GM23248 (cell line): ENCODE measurements around the gene CAMKMT.

ENCODE experiments used
- EZH2 ChIP-seq: fragments of 200-600 bp; sonication (generic); IDR thresholded peaks from 2 replicates; pipeline ENCODE4 v1.6.1; 2018; ENCODE audit warnings: antibody characterized with exemption, mild to moderate bottlenecking; ENCODE audit not compliant: insufficient read depth, poor library complexity, severe bottlenecking
- EZH2phosphoT487 ChIP-seq: fragments of 200-600 bp; sonication (generic); IDR thresholded peaks from 2 replicates; pipeline ENCODE4 v1.6.1; 2018; ENCODE audit warnings: antibody characterized with exemption, moderate library complexity, mild to moderate bottlenecking, low read depth; ENCODE audit not compliant: insufficient read depth

DNA sequence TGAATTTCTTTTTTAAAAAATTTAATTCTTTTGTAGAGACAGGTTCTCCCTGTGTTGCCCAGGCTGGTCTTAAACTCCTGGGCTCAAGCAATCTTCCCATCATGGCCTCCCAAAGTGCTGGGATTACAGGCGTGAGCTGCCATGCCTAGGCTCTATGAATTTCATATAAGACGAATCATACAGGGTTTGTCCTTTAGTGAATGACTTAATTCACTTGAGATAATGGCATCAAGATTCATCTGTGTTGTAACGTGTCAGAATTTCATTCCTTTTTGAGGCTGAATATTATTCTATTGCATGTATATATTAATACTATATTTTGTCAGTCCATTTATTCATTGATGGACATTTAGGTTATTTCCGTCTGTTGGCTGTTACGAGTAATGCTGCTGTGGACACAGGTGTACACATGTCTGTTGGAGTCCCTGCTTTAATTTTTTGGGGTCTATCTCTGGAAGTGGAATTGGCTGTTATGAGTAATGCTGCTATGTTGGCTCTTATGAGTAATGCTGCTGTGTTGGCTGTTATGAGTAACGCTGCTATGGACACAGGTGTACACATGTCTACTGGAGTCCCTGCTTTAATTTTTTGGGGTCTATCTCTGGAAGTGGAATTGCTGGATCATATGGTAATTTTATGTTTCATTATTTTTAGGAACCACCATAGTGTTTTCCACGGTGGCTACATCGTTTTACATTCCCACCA, 210.6 kb downstream of the CAMKMT start:
- TF ChIP-seq EZH2 (no peak), EZH2phosphoT487 (no peak)
